Measurements from ENCODE around the gene RAD51AP1. TPM values are rescaled to one million over a fixed set of nuclear protein-coding genes. Genes with fewer than 3 reads are reported as not detected.
"Not testable (repeated sequence)": the region's sequence is repeated elsewhere in the genome, so short reads cannot be mapped to it uniquely, and the experiment has no call there.

Gene RAD51AP1
- total and polyA plus RNA-seq, 4 donors: 1.2 to 2.9 (median 2.5) TPM

DNA sequence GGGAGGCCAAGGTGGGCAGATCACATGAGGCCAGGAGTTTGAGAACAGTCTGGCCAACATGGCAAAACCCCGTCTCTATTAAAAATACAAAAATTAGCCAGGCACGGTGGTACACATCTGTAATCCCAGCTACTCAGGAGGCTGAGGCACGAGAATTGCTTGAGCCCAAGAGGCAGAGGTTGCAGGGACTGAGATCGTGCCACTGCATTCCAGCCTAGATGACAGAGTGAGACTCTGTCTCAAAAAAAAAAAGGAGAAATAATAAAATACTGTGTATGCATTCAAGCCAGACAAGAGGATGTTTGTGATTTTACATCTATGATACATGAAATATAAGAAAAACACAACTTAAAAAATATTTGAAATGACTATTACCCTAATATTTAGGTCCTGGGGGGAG is 30.2 kb upstream of the RAD51AP1 start:
- H3K27me3 ChIP-seq (ENCODE audit: control insufficient read depth in 1 of 2, insufficient read depth in 2 of 2, low read length in 1 of 2); DNase-seq; intact Hi-C loops (cut with DNase I); H3K9me3 ChIP-seq (ENCODE audit: control insufficient read depth, low read length); ATAC-seq (ENCODE audit: low FRiP score); H3K4me1 ChIP-seq (ENCODE audit: control insufficient read depth in 1 of 2, insufficient read depth in 2 of 2, low read length in 2 of 2); H3K27ac ChIP-seq (ENCODE audit: low read depth in 1 of 2, low read length in 2 of 2); H3K36me3 ChIP-seq (ENCODE audit: control insufficient read depth in 1 of 2, insufficient read depth in 2 of 2, low read length in 1 of 2); H3K4me3 ChIP-seq (ENCODE audit: low read length in 2 of 2): not testable (repeated sequence)
- WGBS, 2 donors: 87 to 89% methylated on average over 4 of the region's 4 CpGs

DNA sequence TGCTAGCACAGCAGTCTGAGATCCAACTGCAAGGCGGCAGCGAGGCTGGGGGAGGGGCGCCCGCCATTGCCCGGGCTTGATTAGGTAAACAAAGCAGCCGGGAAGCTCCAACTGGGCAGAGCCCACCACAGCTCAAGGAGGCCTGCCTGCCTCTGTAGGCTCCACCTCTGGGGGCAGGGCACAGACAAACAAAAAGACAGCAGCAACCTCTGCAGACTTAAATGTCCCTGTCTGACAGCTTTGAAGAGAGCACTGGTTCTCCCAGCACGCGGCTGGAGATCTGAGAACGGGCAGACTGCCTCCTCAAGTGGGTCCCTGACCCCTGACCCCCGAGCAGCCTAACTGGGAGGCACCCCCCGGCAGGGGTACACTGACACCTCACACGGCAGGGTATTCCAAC is 29.4 kb upstream of the RAD51AP1 start:
- ATAC-seq (ENCODE audit: low FRiP score); intact Hi-C loops (cut with DNase I); H3K27me3 ChIP-seq (ENCODE audit: control insufficient read depth in 1 of 2, insufficient read depth in 2 of 2, low read length in 1 of 2); H3K9me3 ChIP-seq (ENCODE audit: control insufficient read depth, low read length); H3K36me3 ChIP-seq (ENCODE audit: control insufficient read depth in 1 of 2, insufficient read depth in 2 of 2, low read length in 1 of 2); DNase-seq; H3K4me1 ChIP-seq (ENCODE audit: control insufficient read depth in 1 of 2, insufficient read depth in 2 of 2, low read length in 2 of 2); H3K27ac ChIP-seq (ENCODE audit: low read depth in 1 of 2, low read length in 2 of 2); H3K4me3 ChIP-seq (ENCODE audit: low read length in 2 of 2): not testable (repeated sequence)
- WGBS, 2 donors: 31 to 44% methylated on average over 6 to 12 of the region's 12 CpGs

DNA sequence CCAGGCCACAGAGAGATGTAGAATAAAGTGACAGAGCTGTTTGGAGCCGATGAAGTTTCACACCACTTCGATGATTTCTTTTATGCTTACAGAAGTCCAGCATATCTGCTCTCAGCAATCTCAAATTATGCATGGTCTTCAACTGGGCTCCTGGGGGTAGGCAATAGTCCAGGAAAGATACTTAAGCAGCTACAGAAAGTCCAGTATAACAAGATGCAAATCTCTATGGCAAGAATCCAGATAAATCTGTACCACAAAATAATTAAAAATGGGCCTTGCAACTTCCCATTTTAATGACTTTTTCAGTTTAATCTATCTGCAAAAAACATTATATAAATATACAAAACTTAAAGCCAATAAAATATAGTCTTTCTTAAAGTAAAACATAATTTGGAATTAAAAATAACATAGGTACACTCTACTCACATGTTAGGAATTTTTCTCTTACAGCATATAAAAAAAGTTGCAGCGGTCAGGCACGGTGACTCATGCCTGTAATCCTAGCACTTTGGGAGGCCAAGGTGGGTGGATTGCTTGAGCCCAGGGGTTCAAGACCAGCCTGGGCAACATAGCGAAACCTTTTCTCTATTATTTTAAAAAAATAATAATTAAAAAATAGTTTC is 20.5 kb upstream of the RAD51AP1 start:
- H3K4me1 ChIP-seq (ENCODE audit: control insufficient read depth in 1 of 2, insufficient read depth in 2 of 2, low read length in 2 of 2): no peaks in the 10 kb centered on the region
- intact Hi-C loops (cut with DNase I): loop anchor here in 1 of 2 donors (2.0 kb wide), 1 partner anchor 21 kb away; the partner anchor contains the start of gene RAD51AP1
- H3K27me3 ChIP-seq (ENCODE audit: control insufficient read depth in 1 of 2, insufficient read depth in 2 of 2, low read length in 1 of 2): no peaks in the 10 kb centered on the region
- 61 to 62% methylated on average over 5 of the region's 5 CpGs for WGBS, 2 donors
- H3K36me3 ChIP-seq (ENCODE audit: control insufficient read depth in 1 of 2, insufficient read depth in 2 of 2, low read length in 1 of 2): peaks cover 0 to 2% of the 10 kb centered on the region in 2 donors
- H3K4me3 ChIP-seq (ENCODE audit: low read length in 2 of 2): no peak overlapping the region
- H3K27ac ChIP-seq (ENCODE audit: low read depth in 1 of 2, low read length in 2 of 2): no peak overlapping the region
- no peak for DNase-seq
- no peaks in the 10 kb centered on the region for H3K9me3 ChIP-seq (ENCODE audit: control insufficient read depth, low read length)
- no peak for ATAC-seq (ENCODE audit: low FRiP score)

DNA sequence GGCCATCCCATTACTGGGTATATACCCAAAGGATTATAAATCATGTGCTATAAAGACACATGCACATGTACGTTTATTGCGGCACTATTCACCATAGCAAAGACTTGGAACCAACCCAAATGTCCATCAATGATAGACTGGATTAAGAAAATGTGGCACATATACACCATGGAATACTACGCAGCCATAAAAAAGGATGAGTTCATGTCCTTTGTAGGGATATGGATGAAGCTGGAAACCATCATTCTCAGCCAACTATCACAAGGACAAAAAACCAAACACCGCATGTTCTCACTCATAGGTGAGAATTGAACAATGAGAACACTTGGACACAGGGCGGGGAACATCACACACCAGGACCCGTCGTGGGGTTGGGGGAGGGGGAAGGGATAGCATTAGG is 15.2 kb upstream of the RAD51AP1 start:
- H3K4me1 ChIP-seq (ENCODE audit: control insufficient read depth in 1 of 2, insufficient read depth in 2 of 2, low read length in 2 of 2); H3K4me3 ChIP-seq (ENCODE audit: low read length in 2 of 2); intact Hi-C loops (cut with DNase I); DNase-seq; H3K27me3 ChIP-seq (ENCODE audit: control insufficient read depth in 1 of 2, insufficient read depth in 2 of 2, low read length in 1 of 2); H3K27ac ChIP-seq (ENCODE audit: low read depth in 1 of 2, low read length in 2 of 2); H3K36me3 ChIP-seq (ENCODE audit: control insufficient read depth in 1 of 2, insufficient read depth in 2 of 2, low read length in 1 of 2); H3K9me3 ChIP-seq (ENCODE audit: control insufficient read depth, low read length); ATAC-seq (ENCODE audit: low FRiP score): not testable (repeated sequence)
- 94 to 96% methylated on average over 7 of the region's 7 CpGs for WGBS, 2 donors

DNA sequence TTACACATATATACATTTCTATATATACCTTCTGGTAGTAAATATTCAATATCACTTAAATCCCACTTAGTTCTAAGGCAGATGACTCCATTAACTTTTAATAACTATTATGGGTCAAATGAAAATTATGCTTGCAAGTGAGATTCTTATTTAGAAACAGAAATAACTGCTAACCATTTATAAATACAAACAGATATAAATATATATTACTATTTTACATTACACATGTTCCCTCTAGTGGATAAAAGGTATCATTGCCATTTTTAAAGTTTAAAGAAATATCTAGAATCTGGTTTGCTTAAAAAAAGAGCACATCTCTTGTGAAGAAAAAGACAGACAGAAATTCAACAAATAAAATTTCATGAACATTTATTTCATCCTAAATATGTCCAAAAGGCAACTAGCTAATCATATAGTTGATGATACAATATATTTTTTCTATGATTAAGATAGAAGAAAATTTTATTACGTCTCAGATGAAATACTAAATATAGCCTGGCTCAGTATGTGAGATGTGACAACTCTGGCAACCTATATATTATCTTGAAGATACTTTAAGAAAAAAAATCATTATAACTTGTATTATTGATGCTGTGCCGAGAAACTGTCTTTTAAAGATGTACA is 11.7 kb upstream of the RAD51AP1 start:
- DNase-seq (no peak), ATAC-seq (ENCODE audit: low FRiP score) (no peak)
- intact Hi-C loops (cut with DNase I): loop anchor here in 1 of 2 donors (5.0 kb wide), 1 partner anchor 220 kb away; no protein-coding TSS in a partner anchor
- Histone ChIP-seq H3K4me3 (ENCODE audit: low read length in 2 of 2) (no peak overlapping the region), H3K27ac (ENCODE audit: low read depth in 1 of 2, low read length in 2 of 2) (no peak overlapping the region), H3K4me1 (ENCODE audit: control insufficient read depth in 1 of 2, insufficient read depth in 2 of 2, low read length in 2 of 2) (no peaks in the 10 kb centered on the region), H3K36me3 (ENCODE audit: control insufficient read depth in 1 of 2, insufficient read depth in 2 of 2, low read length in 1 of 2) (peaks cover 0 to 3% of the 10 kb centered on the region in 2 donors), H3K9me3 (ENCODE audit: control insufficient read depth, low read length) (no peaks in the 10 kb centered on the region), H3K27me3 (ENCODE audit: control insufficient read depth in 1 of 2, insufficient read depth in 2 of 2, low read length in 1 of 2) (no peaks in the 10 kb centered on the region)
- WGBS, 2 donors: 81 to 90% methylated on average over 2 of the region's 2 CpGs

DNA sequence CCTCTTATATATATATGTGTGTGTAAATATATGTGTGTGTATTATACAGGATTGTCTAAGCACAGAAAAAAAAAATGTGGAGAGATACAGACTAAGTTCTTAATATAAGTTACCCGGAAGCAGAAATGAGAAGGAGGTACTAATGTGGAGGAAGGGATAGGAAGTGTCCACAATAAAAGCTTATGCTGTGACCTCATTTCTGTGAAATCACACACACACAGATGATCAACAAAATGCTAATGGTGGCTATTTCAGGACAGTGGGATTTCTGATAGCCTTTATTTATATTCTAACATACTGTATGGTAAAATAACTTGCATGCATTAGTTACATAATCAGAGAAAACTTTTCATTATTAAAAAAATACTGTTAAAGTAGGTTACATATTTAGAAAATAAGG is 8.5 kb upstream of the RAD51AP1 start:
- peaks cover 0 to 7% of the 10 kb centered on the region in 2 donors for H3K36me3 ChIP-seq (ENCODE audit: control insufficient read depth in 1 of 2, insufficient read depth in 2 of 2, low read length in 1 of 2)
- H3K4me1 ChIP-seq (ENCODE audit: control insufficient read depth in 1 of 2, insufficient read depth in 2 of 2, low read length in 2 of 2): no peaks in the 10 kb centered on the region
- H3K27ac ChIP-seq (ENCODE audit: low read depth in 1 of 2, low read length in 2 of 2): no peak overlapping the region
- H3K9me3 ChIP-seq (ENCODE audit: control insufficient read depth, low read length): no peaks in the 10 kb centered on the region
- intact Hi-C loops (cut with DNase I): loop anchor here (10.0 kb wide), 2 partner anchors 225 to 655 kb away; partner anchors contain the start of gene PARP11 (in 1 of the 2)
- H3K27me3 ChIP-seq (ENCODE audit: control insufficient read depth in 1 of 2, insufficient read depth in 2 of 2, low read length in 1 of 2): no peaks in the 10 kb centered on the region
- ATAC-seq (ENCODE audit: low FRiP score) (no peak), DNase-seq (no peak)
- WGBS, 2 donors: 70 to 77% methylated on average over 1 of the region's 1 CpG
- H3K4me3 ChIP-seq (ENCODE audit: low read length in 2 of 2): no peak overlapping the region

DNA sequence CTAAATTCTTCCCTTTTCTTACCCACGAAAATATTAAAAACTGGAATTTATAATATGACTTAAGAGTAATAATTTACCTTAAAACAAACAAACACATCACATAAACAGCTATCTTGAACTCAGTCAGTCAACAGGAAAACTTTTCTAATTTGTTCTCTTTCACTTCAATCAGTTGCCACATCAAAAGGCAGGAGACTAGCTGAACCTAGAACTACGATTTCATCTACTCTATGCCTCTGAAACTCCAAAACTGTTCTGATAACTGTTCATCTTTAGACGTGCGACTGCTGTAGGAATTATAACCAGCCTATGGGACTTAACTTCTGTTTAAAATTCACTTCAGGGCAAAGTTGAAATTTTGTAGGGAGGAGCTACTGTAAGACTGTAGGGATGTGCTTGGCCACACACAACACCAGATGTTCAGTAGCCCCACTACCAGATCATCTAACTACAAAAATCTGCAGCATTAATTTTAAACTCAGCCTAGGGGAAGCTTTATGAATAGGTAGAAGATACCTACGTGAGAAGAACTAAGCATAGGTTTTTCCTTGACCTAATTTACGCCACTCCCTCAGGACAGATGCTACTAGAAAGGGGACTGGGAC is 7.6 kb upstream of the RAD51AP1 start:
- Histone ChIP-seq H3K27me3 (ENCODE audit: control insufficient read depth in 1 of 2, insufficient read depth in 2 of 2, low read length in 1 of 2) (no peaks in the 10 kb centered on the region), H3K36me3 (ENCODE audit: control insufficient read depth in 1 of 2, insufficient read depth in 2 of 2, low read length in 1 of 2) (peaks cover 0 to 7% of the 10 kb centered on the region in 2 donors), H3K4me3 (ENCODE audit: low read length in 2 of 2) (no peak overlapping the region), H3K27ac (ENCODE audit: low read depth in 1 of 2, low read length in 2 of 2) (no peak overlapping the region), H3K9me3 (ENCODE audit: control insufficient read depth, low read length) (no peaks in the 10 kb centered on the region), H3K4me1 (ENCODE audit: control insufficient read depth in 1 of 2, insufficient read depth in 2 of 2, low read length in 2 of 2) (no peaks in the 10 kb centered on the region)
- ATAC-seq (ENCODE audit: low FRiP score): no peak
- DNase-seq: no peak
- intact Hi-C loops (cut with DNase I): loop anchor here (10.0 kb wide), 2 partner anchors 226 to 656 kb away; partner anchors contain the start of gene PARP11 (in 1 of the 2)
- 77 to 87% methylated on average over 6 of the region's 6 CpGs for WGBS, 2 donors

DNA sequence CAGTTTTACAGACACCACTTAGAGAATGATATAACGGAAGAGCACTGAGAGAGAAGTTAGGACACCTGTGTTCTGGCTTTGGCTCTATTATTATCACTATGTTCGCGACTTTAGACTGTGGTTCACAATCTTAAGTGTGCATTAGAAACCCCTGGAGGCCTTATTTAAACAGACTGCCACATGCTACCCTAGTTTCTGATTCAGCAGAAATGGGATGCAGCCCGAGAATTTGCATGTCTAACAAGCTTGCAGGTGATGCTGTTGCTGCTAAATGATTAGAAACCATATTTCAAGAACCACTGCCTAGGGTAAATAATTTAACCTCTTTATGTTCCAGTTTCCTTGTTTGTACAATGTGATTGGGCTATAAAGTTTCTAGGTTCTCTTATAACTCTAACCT is 3.6 kb upstream of the RAD51AP1 start:
- no peak overlapping the region for H3K4me3 ChIP-seq (ENCODE audit: low read length in 2 of 2)
- H3K4me1 ChIP-seq (ENCODE audit: control insufficient read depth in 1 of 2, insufficient read depth in 2 of 2, low read length in 2 of 2): peaks cover 0 to 3% of the 10 kb centered on the region in 2 donors
- H3K9me3 ChIP-seq (ENCODE audit: control insufficient read depth, low read length): no peaks in the 10 kb centered on the region
- WGBS, 2 donors: 77 to 81% methylated on average over 4 of the region's 4 CpGs
- H3K27me3 ChIP-seq (ENCODE audit: control insufficient read depth in 1 of 2, insufficient read depth in 2 of 2, low read length in 1 of 2): no peaks in the 10 kb centered on the region
- no peak overlapping the region for H3K27ac ChIP-seq (ENCODE audit: low read depth in 1 of 2, low read length in 2 of 2)
- DNase-seq (no peak), ATAC-seq (ENCODE audit: low FRiP score) (no peak)
- peaks cover 0 to 7% of the 10 kb centered on the region in 2 donors for H3K36me3 ChIP-seq (ENCODE audit: control insufficient read depth in 1 of 2, insufficient read depth in 2 of 2, low read length in 1 of 2)
- intact Hi-C loops (cut with DNase I): loop anchor here (10.0 kb wide), 2 partner anchors 230 to 660 kb away; partner anchors contain the start of gene PARP11 (in 1 of the 2)
